ENCODE data around the gene VAPA.

The VAPA gene

GRCh38 chr18:9941103-9941502 is 27.3 kb downstream of the VAPA start:
- Histone ChIP-seq H3K36me3 (ENCODE audit: insufficient read depth, low read length) (peaks cover 52% of the 10 kb centered on the region), H3K27me3 (ENCODE audit: insufficient read depth, low read length) (no peaks in the 10 kb centered on the region), H2AFZ (ENCODE audit: low read length, unreplicated experiment) (no peak overlapping the region), H3K27ac (ENCODE audit: low read depth, low read length) (no peak overlapping the region), H3K4me3 (ENCODE audit: low read depth, low read length) (no peak overlapping the region), H3K4me1 (ENCODE audit: control insufficient read depth, insufficient read depth, low read length, unreplicated experiment) (peaks cover under 1% of the 10 kb centered on the region), H3K79me2 (ENCODE audit: control insufficient read depth, insufficient read depth, low read length, unreplicated experiment) (peaks cover 62% of the 10 kb centered on the region)

- Histone ChIP-seq H3K36me3 (ENCODE audit: insufficient read depth, low read length) (peaks cover 52% of the 10 kb centered on the region), H3K27ac (ENCODE audit: low read depth, low read length) (no peak overlapping the region), H3K27me3 (ENCODE audit: insufficient read depth, low read length) (no peaks in the 10 kb centered on the region), H2AFZ (ENCODE audit: low read length, unreplicated experiment) (no peak overlapping the region), H3K4me1 (ENCODE audit: control insufficient read depth, insufficient read depth, low read length, unreplicated experiment) (peaks cover 6% of the 10 kb centered on the region), H3K79me2 (ENCODE audit: control insufficient read depth, insufficient read depth, low read length, unreplicated experiment) (peaks cover 63% of the 10 kb centered on the region), H3K4me3 (ENCODE audit: low read depth, low read length) (no peak overlapping the region)
Observed at GRCh38 chr18:9941660-9942059, 27.8 kb downstream of the VAPA start.

- no peak overlapping the region for H3K4me3 ChIP-seq (ENCODE audit: low read depth, low read length)
- H3K4me1 ChIP-seq (ENCODE audit: control insufficient read depth, insufficient read depth, low read length, unreplicated experiment), result peaks cover 10% of the 10 kb centered on the region
- H3K79me2 ChIP-seq (ENCODE audit: control insufficient read depth, insufficient read depth, low read length, unreplicated experiment), result peaks cover 51% of the 10 kb centered on the region
- no peak overlapping the region for H2AFZ ChIP-seq (ENCODE audit: low read length, unreplicated experiment)
- peaks cover 49% of the 10 kb centered on the region for H3K36me3 ChIP-seq (ENCODE audit: insufficient read depth, low read length)
- H3K27me3 ChIP-seq (ENCODE audit: insufficient read depth, low read length), result no peaks in the 10 kb centered on the region
- H3K27ac ChIP-seq (ENCODE audit: low read depth, low read length), result no peak overlapping the region
Observed at GRCh38 chr18:9943311-9943710, 29.5 kb downstream of the VAPA start.

GRCh38 chr18:9944805-9945204 is 31.0 kb downstream of the VAPA start:
- H3K36me3 ChIP-seq (ENCODE audit: insufficient read depth, low read length), result peaks cover 42% of the 10 kb centered on the region

GRCh38 chr18:9946831-9947230 is 33.0 kb downstream of the VAPA start:
- Histone ChIP-seq H3K4me1 (ENCODE audit: control insufficient read depth, insufficient read depth, low read length, unreplicated experiment) (peaks cover 14% of the 10 kb centered on the region), H3K36me3 (ENCODE audit: insufficient read depth, low read length) (peaks cover 36% of the 10 kb centered on the region), H3K79me2 (ENCODE audit: control insufficient read depth, insufficient read depth, low read length, unreplicated experiment) (peaks cover 42% of the 10 kb centered on the region), H3K4me3 (ENCODE audit: low read depth, low read length) (no peak overlapping the region), H3K27ac (ENCODE audit: low read depth, low read length) (peak overlapping the region; percentile 39; the same call in 1 of the 2 replicates), H3K27me3 (ENCODE audit: insufficient read depth, low read length) (no peaks in the 10 kb centered on the region), H2AFZ (ENCODE audit: low read length, unreplicated experiment) (no peak overlapping the region)

More at GRCh38 chr18:9944805-9945204, 31.0 kb downstream of the VAPA start:
- H3K4me3 ChIP-seq (ENCODE audit: low read depth, low read length), result no peak overlapping the region
- H2AFZ ChIP-seq (ENCODE audit: low read length, unreplicated experiment), result no peak overlapping the region
- peaks cover 50% of the 10 kb centered on the region for H3K79me2 ChIP-seq (ENCODE audit: control insufficient read depth, insufficient read depth, low read length, unreplicated experiment)
- no peaks in the 10 kb centered on the region for H3K27me3 ChIP-seq (ENCODE audit: insufficient read depth, low read length)
- no peak overlapping the region for H3K27ac ChIP-seq (ENCODE audit: low read depth, low read length)
- H3K4me1 ChIP-seq (ENCODE audit: control insufficient read depth, insufficient read depth, low read length, unreplicated experiment), result peaks cover 12% of the 10 kb centered on the region

GRCh38 chr18:9947248-9947647 is 33.4 kb downstream of the VAPA start:
- Histone ChIP-seq H3K27me3 (ENCODE audit: insufficient read depth, low read length) (no peaks in the 10 kb centered on the region), H3K4me3 (ENCODE audit: low read depth, low read length) (no peak overlapping the region), H3K79me2 (ENCODE audit: control insufficient read depth, insufficient read depth, low read length, unreplicated experiment) (peaks cover 41% of the 10 kb centered on the region), H3K36me3 (ENCODE audit: insufficient read depth, low read length) (peaks cover 38% of the 10 kb centered on the region), H3K4me1 (ENCODE audit: control insufficient read depth, insufficient read depth, low read length, unreplicated experiment) (peaks cover 14% of the 10 kb centered on the region), H2AFZ (ENCODE audit: low read length, unreplicated experiment) (no peak overlapping the region), H3K27ac (ENCODE audit: low read depth, low read length) (peak overlapping the region; percentile 39; the same call in 1 of the 2 replicates)

- Histone ChIP-seq H3K27ac (ENCODE audit: low read depth, low read length) (no peak overlapping the region), H2AFZ (ENCODE audit: low read length, unreplicated experiment) (no peak overlapping the region), H3K4me1 (ENCODE audit: control insufficient read depth, insufficient read depth, low read length, unreplicated experiment) (peaks cover 14% of the 10 kb centered on the region), H3K36me3 (ENCODE audit: insufficient read depth, low read length) (peaks cover 42% of the 10 kb centered on the region), H3K79me2 (ENCODE audit: control insufficient read depth, insufficient read depth, low read length, unreplicated experiment) (peaks cover 34% of the 10 kb centered on the region), H3K4me3 (ENCODE audit: low read depth, low read length) (no peak overlapping the region), H3K27me3 (ENCODE audit: insufficient read depth, low read length) (no peaks in the 10 kb centered on the region)
Observed at GRCh38 chr18:9949315-9949714, 35.5 kb downstream of the VAPA start.

GRCh38 chr18:9949861-9950260 is 36.0 kb downstream of the VAPA start:
- Histone ChIP-seq H3K4me1 (ENCODE audit: control insufficient read depth, insufficient read depth, low read length, unreplicated experiment) (peaks cover 14% of the 10 kb centered on the region), H3K27me3 (ENCODE audit: insufficient read depth, low read length) (no peaks in the 10 kb centered on the region), H3K4me3 (ENCODE audit: low read depth, low read length) (no peak overlapping the region), H3K36me3 (ENCODE audit: insufficient read depth, low read length) (peaks cover 44% of the 10 kb centered on the region), H3K27ac (ENCODE audit: low read depth, low read length) (no peak overlapping the region), H3K79me2 (ENCODE audit: control insufficient read depth, insufficient read depth, low read length, unreplicated experiment) (peaks cover 30% of the 10 kb centered on the region), H2AFZ (ENCODE audit: low read length, unreplicated experiment) (no peak overlapping the region)

GRCh38 chr18:9950289-9951016 is 36.6 kb downstream of the VAPA start:
- Histone ChIP-seq H3K4me3 (ENCODE audit: low read depth, low read length) (no peak overlapping the region), H3K27ac (ENCODE audit: low read depth, low read length) (no peak overlapping the region), H2AFZ (ENCODE audit: low read length, unreplicated experiment) (no peak overlapping the region), H3K4me1 (ENCODE audit: control insufficient read depth, insufficient read depth, low read length, unreplicated experiment) (peaks cover 14% of the 10 kb centered on the region), H3K27me3 (ENCODE audit: insufficient read depth, low read length) (no peaks in the 10 kb centered on the region), H3K36me3 (ENCODE audit: insufficient read depth, low read length) (peaks cover 44% of the 10 kb centered on the region), H3K79me2 (ENCODE audit: control insufficient read depth, insufficient read depth, low read length, unreplicated experiment) (peaks cover 29% of the 10 kb centered on the region)

- Histone ChIP-seq H3K79me2 (ENCODE audit: control insufficient read depth, insufficient read depth, low read length, unreplicated experiment) (peaks cover 27% of the 10 kb centered on the region), H3K27ac (ENCODE audit: low read depth, low read length) (no peak overlapping the region), H3K27me3 (ENCODE audit: insufficient read depth, low read length) (no peaks in the 10 kb centered on the region), H3K36me3 (ENCODE audit: insufficient read depth, low read length) (peaks cover 44% of the 10 kb centered on the region), H3K4me1 (ENCODE audit: control insufficient read depth, insufficient read depth, low read length, unreplicated experiment) (peaks cover 13% of the 10 kb centered on the region), H3K4me3 (ENCODE audit: low read depth, low read length) (no peak overlapping the region), H2AFZ (ENCODE audit: low read length, unreplicated experiment) (no peak overlapping the region)
Observed at GRCh38 chr18:9951022-9951859, 37.4 kb downstream of the VAPA start.
